Stimulated activated CD8-positive, alpha-beta memory T cell treated with anti-CD3 and anti-CD28 coated beads, Interleukin-7, amount 100 ng/mL, for 4 hours (primary cell): ENCODE measurements around the gene PIP5KL1.
A peak's percentile ranks its signal among the peaks of the same experiment; 100 is the strongest.

Experiments
- DNase-seq, 2 donors: peaks; one replicate each; pipeline ENCODE4 v3.0.0-alpha.2; 2020; ENCODE audit warnings: low read depth in 2 of 2

Gene PIP5KL1

GRCh38 chr9:127968700-127969383 is 38.3 kb upstream of the PIP5KL1 start:
- no peak for DNase-seq

DNA sequence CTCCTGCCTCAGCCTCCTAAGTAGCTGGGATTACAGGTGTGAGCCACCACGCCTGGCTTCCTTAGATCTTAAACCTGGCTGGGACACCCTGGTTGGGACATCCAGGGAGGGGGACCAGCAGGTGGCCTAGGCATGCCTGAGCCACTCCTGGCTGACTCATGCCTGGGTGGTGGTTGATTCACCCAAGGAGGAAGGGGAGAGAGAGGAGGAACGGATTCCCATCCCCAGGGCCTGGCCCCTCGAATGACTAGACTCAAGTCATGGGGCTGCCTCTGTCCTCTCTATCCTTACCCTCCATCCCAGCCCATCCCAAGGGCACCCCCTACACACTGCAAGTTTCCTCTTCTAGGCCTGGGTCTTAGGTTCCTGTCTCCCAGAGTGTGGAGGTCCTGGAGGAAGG is 37.5 kb upstream of the PIP5KL1 start:
- peak in 1 of 2 donors; percentile 21 for DNase-seq

DNA sequence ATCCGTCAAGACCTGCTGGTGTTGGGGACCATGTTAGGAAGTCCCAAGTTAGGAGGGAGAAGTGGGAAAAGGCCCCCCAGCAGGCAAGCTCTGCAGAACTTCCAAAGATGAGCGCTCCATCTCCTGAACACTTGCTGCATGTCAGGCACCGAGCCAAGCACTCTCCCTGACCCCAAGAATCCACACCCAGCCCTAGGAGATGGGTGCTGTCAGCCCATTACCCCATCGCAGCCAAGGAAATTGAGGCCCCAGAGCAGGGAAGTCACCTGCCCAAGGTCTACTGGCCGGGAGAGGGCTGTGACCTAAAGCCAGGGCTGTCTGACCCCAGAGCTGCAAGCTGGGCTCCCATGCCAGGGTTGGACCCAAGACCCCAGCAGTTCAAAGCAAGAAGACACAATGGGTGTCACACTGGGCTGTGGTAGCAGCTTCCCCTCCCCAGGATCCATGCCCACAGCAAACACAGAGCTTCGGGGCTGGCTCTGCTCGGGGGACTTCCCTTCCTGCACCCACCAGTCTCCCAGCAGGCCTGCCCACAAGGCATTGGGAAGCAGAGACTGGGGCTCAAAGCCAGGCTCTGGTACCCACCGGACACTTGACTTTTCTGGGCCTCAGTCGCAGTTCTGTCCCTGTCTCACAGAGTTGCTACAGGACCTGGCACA is 36.7 kb upstream of the PIP5KL1 start:
- DNase-seq = no peak

DNA sequence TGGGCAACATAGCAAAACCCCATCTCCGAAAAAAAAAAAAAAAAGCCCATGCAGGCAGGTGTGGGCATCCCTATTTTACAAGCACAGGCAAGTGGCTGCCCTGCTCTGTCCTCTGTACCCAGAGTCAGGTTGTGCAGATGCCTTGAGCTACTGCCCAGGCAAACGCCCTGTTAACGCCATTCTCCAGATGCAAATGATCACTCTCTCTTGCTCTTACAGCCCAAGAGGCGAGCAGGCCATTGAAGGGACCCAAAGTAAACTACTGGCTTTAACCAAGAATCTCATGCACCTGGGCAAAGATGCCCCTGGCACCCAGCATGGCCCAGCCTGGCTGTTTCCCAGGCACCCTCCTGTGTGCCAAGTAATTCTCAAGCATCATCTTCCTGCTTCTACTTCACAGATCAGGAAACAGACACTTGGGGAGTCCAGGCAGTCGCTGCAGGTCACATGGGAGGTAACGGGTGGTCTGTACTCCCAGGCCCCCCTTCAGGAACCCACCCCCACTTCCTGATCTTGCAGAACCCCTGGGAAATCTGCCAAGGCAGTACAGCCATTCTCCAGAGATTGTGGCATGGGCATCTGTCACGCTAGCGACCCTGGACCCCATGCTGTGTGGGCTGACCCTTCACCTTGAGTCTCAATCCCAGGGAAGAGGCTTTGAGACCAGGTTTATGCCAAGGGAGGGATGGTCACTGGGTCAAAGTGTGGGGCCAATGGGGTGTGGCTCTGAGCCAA is 36.0 kb upstream of the PIP5KL1 start:
- DNase-seq = no peak

DNA sequence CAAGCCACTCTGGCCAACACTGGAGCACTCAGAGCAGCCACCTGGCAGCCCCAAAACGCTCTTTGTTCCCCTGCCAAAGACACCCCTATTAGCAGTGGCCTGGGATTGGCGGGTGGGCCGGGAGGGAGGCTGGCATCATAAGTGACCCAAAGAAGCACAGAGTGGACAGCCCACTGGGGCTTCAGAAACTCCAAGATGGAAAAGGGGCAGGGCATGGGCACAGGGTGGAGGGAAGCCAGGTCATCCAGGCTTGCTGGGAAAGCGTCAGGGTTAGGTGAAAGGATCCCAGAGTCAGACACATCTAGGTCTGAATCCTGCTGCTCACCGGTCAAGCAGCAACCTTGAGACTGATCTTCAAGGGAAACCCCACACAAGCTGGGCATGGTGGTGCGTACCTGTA is 35.4 kb upstream of the PIP5KL1 start:
- DNase-seq = no peak

DNA sequence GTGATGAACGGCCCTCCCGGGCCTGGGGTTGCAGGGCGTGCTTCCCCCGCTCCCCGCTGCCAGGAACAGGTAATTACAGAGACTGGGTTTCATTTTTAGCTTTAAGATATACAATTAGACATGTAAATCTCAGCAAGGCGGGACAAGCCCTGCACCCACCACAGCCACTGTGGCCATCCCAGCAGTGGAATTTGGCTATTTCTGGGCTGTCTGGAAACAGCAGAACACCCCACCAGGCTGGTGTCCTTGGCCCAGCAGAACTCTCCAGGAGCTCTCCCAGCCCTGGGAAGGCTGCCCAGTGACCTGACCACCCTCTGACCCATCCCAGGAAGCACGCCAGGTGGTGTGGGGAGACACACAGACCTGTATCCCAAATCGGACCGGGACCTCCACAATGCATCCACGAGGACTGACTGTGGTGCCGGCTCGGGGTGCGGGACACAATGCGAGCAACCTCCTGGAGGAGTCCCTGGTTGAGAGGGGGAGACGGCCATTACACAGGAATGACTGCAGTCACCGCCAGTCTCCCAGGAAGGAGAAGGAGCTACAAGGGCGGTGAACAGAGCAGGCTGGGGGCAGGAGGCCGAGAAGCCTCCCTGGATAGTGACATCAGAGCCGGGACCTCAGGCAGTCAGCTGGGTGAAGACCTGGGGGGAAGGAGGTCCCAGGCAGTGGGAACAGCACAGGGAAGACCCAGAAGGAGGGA is 32.9 kb upstream of the PIP5KL1 start:
- DNase-seq = no peak

GRCh38 chr9:127963041-127963358 is 32.4 kb upstream of the PIP5KL1 start:
- DNase-seq = no peak

DNA sequence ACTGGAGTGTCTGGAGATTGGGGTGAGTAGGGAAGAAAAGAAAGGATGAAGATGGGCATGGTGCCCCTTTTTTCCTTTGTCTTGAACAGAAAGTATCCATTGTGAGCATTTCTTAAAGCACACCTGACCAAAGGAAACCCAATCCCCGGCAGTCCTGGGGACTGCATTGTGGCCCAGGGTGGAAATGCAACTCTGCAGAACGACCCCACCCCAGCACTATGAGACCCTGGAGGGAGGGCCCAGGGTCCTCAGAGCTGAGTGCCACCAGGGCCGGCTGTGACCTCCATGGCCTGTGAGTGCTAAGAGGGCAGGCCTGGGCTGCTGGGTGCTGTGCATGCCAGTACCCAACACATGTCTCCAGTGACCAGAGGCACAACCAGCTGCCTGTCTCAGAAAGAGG is 31.7 kb upstream of the PIP5KL1 start:
- no peak for DNase-seq

- no peak for DNase-seq
Measured at GRCh38 chr9:127961613-127962155, 31.1 kb upstream of the PIP5KL1 start.

GRCh38 chr9:127961155-127961490 is 30.5 kb upstream of the PIP5KL1 start:
- no peak for DNase-seq

GRCh38 chr9:127960410-127961154 is 30.0 kb upstream of the PIP5KL1 start:
- no peak for DNase-seq

- DNase-seq = no peak
Measured at GRCh38 chr9:127959841-127960409, 29.3 kb upstream of the PIP5KL1 start.

DNA sequence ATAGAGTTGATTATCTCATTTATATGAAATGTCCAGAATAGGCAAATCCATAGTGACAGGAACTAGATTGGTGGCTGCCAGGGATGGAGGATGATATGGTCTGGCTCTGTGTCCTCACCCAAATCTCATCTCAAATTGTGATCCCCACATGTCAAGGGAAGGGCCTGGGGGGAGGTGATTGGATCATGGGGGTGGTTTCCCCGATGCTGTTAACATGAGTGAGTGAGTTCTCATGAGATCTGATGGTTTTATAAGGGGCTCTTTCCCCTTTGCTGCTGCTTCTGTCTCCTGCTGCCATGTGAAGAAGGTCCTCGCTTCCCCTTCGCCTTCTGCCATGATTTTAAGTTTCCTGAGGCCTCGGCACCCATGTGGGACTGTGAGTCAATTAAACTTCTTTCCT is 28.8 kb upstream of the PIP5KL1 start:
- no peak for DNase-seq

DNA sequence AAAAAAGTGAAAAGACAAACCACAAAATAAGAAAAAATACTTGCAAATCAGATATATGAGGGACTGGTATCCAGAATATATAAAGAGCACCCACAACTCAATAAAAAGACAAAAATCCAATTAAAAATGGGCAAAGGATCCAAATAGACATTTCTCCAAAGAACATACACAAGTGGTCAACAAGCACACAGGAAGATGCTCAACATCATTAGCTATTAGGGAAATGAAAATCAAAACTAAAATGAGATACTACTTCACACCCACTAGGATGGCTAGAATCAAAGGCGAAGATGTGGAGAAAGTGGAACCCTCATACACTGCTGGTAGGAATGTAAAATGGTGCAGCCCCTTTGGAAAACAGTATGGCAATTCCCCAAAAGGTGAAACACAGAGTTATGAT is 28.2 kb upstream of the PIP5KL1 start:
- DNase-seq = no peak

GRCh38 chr9:127955294-127956015 is 24.9 kb upstream of the PIP5KL1 start:
- DNase-seq = peak; percentile 82 to 90

- DNase-seq = no peak
Measured at GRCh38 chr9:127954831-127955293, 24.3 kb upstream of the PIP5KL1 start.

GRCh38 chr9:127953768-127954505 is 23.4 kb upstream of the PIP5KL1 start:
- DNase-seq = no peak

- no peak for DNase-seq
Measured at GRCh38 chr9:127953154-127953553, 22.6 kb upstream of the PIP5KL1 start.

GRCh38 chr9:127950513-127951289 is 20.1 kb upstream of the PIP5KL1 start:
- no peak for DNase-seq
